ENCODE measurements around the gene CERS3. TPM values are rescaled to one million over a fixed set of nuclear protein-coding genes. Genes with fewer than 3 reads are reported as not detected.

CERS3 gene
- total and polyA plus RNA-seq, 10 of the 15 experiments (the other 5 are each of a cell fraction or from before 2014, with no cell fraction given), result not detected

DNA sequence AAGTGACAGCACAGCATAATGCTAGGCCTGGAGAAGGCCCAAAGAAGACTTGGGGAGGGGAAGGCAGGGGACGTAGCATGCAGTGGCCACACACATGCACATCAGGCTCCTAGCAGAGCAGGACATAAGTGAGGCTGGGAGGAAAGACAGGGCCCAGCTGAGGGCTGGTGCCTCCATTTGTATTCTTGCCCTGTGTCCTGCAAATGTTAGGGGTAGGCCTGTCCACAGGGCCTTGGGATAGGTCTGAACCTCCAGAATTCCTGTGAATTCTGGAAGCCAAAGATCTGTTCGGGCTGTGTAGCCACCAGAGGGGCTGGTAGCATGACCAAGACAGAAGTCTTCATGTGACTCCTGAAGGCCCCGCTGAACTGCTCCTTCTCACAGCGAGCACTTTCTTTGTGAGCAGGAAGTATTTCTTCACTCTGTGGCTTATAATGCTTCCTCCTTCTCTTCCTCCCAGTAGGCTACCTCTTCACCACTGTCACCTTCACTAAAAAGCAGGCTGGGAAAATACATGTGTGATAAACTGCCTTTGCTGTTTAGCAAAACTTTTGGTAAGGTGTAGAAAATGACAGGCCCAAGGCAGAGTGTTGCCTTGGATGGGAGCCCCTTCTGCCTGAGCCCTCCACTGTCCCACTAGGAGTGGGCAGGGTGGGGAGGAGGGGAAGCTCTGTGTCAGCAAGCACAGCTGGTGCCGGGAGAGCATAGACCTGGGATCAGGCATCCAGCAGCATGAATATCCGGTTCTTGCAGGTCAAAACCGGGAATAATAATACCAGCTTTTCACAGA, 8.4 kb downstream of the CERS3 start (continued):
- TF ChIP-seq, protein P1, sequence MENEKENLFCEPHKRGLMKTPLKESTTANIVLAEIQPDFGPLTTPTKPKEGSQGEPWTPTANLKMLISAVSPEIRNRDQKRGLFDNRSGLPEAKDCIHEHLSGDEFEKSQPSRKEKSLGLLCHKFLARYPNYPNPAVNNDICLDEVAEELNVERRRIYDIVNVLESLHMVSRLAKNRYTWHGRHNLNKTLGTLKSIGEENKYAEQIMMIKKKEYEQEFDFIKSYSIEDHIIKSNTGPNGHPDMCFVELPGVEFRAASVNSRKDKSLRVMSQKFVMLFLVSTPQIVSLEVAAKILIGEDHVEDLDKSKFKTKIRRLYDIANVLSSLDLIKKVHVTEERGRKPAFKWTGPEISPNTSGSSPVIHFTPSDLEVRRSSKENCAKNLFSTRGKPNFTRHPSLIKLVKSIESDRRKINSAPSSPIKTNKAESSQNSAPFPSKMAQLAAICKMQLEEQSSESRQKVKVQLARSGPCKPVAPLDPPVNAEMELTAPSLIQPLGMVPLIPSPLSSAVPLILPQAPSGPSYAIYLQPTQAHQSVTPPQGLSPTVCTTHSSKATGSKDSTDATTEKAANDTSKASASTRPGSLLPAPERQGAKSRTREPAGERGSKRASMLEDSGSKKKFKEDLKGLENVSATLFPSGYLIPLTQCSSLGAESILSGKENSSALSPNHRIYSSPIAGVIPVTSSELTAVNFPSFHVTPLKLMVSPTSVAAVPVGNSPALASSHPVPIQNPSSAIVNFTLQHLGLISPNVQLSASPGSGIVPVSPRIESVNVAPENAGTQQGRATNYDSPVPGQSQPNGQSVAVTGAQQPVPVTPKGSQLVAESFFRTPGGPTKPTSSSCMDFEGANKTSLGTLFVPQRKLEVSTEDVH (IDR thresholded peaks at IDR 0.05; ENCODE audit: low read depth, partially characterized antibody), result no peak
- no peak for TF ChIP-seq USF1 (IDR thresholded peaks at IDR 0.05; ENCODE audit: borderline replicate concordance, extremely low read length, insufficient read depth, low read depth, low read length)
- TF ChIP-seq, protein P2, sequence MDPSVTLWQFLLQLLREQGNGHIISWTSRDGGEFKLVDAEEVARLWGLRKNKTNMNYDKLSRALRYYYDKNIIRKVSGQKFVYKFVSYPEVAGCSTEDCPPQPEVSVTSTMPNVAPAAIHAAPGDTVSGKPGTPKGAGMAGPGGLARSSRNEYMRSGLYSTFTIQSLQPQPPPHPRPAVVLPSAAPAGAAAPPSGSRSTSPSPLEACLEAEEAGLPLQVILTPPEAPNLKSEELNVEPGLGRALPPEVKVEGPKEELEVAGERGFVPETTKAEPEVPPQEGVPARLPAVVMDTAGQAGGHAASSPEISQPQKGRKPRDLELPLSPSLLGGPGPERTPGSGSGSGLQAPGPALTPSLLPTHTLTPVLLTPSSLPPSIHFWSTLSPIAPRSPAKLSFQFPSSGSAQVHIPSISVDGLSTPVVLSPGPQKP (IDR thresholded peaks at IDR 0.05; ENCODE audit: low read depth, low read length), result no peak
- no peak for TF ChIP-seq MEF2B (IDR thresholded peaks at IDR 0.05; ENCODE audit: partially characterized antibody, poor library complexity, severe bottlenecking)
- no peak for TF ChIP-seq DPF2 (IDR thresholded peaks at IDR 0.05)
- TF ChIP-seq NR2C2 (IDR thresholded peaks at IDR 0.05; ENCODE audit: borderline replicate concordance, control insufficient read depth, insufficient read length, low read depth), result no peak
- TF ChIP-seq PML (IDR thresholded peaks at IDR 0.05; ENCODE audit: low read length), result no peak
- no peak for TF ChIP-seq JUNB (IDR thresholded peaks at IDR 0.05)
- TF ChIP-seq, protein P3, sequence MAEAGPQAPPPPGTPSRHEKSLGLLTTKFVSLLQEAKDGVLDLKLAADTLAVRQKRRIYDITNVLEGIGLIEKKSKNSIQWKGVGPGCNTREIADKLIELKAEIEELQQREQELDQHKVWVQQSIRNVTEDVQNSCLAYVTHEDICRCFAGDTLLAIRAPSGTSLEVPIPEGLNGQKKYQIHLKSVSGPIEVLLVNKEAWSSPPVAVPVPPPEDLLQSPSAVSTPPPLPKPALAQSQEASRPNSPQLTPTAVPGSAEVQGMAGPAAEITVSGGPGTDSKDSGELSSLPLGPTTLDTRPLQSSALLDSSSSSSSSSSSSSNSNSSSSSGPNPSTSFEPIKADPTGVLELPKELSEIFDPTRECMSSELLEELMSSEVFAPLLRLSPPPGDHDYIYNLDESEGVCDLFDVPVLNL (IDR thresholded peaks at IDR 0.05; ENCODE audit: low read depth, low read length), result no peak
- no peak for TF ChIP-seq BACH1 (IDR thresholded peaks at IDR 0.05; ENCODE audit: borderline replicate concordance)
- no peak for TF ChIP-seq SMC3 (IDR thresholded peaks at IDR 0.05; ENCODE audit: borderline replicate concordance, low read length)
- no peak for TF ChIP-seq POLR2AphosphoS5 (IDR thresholded peaks at IDR 0.05; ENCODE audit: low read length)
- no peak for TF ChIP-seq TARDBP (IDR thresholded peaks at IDR 0.05; ENCODE audit: borderline replicate concordance)
- no peak for TF ChIP-seq KAT2A (conservative IDR thresholded peaks at IDR 0.05; ENCODE audit: control insufficient read depth, low read depth, low read length)
- TF ChIP-seq RAD21 (IDR thresholded peaks at IDR 0.05; ENCODE audit: insufficient read depth, low read depth, low read length), result no peak
